ENCODE measurements around the gene MPI.

DNA sequence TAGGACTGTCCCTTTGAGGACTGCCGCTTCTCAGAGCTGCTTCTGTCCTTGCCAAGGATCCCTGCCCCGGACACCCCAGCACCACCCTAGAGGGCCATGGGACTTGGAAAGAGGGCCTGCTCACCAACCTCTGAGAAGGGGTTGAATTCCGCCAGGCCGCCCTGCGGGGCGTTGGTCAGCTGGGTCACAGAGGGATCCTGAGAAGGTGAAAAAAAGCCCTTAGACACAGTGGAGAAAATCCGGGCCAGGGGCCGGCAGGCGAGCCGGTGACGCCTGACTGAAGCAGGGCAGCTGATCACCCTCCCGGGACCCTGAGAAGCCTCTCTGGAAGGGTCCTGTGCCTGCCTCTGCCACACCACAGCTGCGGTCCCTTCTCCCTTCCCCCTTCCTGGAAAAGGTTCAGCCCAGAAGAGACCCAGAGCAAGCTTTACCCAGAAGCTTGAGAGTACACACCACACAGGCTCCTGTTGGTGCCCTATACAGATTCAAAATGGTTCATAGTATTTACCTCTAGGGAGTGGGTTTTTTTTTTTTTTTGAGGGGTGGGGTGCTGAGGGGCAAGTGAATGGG lies 35.3 kb upstream of the MPI start:
- TF ChIP-seq CTCF (IDR thresholded peaks at IDR 0.05 in 2 of 3, conservative IDR thresholded peaks at IDR 0.05 in 1 of 3; ENCODE audit: control insufficient read depth in 2 of 3, extremely low read depth in 1 of 3, insufficient read depth in 1 of 3, low read depth in 3 of 3, low read length in 3 of 3) (no peak), CBFB (IDR thresholded peaks at IDR 0.05; ENCODE audit: low read depth) (no peak), NFYA (IDR thresholded peaks at IDR 0.05; ENCODE audit: borderline replicate concordance, low read depth, low read length) (no peak), NFXL1 (IDR thresholded peaks at IDR 0.05; ENCODE audit: borderline replicate concordance) (no peak), POLR2A (IDR thresholded peaks at IDR 0.05; ENCODE audit: low read depth, low read length) (no peak)

Data from GM12878 (cell line).